ENCODE measurements around the gene ZNF862. TPM values are rescaled to one million over a fixed set of nuclear protein-coding genes. Genes with fewer than 3 reads are reported as not detected.
A peak's percentile ranks its signal among the peaks of the same experiment; 100 is the strongest.

The ZNF862 gene
- total RNA-seq, 1 experiment from 2014 or later, result 1.8 TPM

DNA sequence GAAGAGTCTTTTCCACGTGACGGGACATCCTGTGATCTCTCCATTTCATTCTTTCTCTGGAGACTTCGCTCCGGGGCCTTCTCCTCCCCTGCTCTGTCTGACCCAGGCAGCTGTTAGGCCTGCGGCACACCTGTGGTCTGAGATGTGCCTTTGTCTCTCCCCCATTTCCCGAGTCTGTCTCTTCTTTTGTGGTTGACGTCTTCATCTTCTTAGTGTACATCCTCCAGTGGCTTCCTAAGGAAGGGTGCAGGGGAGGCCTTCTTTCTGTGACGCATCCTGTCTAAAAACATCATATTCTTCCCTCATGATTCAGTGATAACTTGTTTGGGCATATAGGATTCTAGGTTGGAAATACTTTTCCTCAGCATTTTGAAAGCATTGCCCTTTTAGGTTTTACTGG, 18.4 kb downstream of the ZNF862 start:
- DNase-seq (ENCODE audit: low spot score), result no peak
- in situ Hi-C loops (cut with HindIII; ENCODE audit: low sequenced_read_pairs), result no loop called here

DNA sequence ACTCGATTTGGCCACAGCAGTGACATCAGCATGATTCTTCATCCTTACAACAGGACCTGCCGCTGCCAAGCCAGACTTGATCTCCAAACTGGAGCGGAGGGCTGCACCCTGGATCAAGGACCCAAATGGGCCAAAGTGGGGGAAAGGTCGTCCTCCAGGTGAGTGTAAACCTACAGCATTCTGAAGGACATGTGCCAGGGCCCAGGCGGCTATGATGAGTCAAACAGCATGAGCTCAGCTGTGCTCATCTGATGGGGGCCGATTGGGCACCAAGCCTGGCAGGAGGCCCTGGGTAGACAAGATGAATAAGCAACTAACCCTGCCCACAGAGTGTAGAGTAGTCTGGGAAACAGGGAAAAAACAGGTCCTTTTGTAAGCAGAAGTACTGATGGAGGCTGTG, 21.2 kb downstream of the ZNF862 start:
- in situ Hi-C loops (cut with HindIII; ENCODE audit: low sequenced_read_pairs), result no loop called here
- no peak for DNase-seq (ENCODE audit: low spot score)

DNA sequence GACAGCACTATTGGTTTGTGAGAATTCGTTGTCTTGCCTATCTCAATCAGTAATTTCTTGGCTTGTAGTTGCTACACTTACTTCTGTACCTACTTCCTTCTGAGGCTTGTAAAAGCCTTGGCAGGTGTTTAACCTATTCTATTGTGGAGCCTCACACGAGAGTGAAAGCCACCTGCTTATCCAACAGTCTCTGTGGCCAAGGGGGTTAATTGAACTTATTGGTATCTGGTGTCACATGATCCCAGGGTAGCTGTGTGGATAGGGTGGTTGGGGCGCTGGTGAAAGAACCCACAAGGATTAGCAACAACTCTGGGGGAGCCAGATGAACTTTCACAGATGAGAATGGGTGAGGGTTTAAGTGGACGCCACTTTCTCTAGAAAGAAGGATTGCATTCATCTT, 21.7 kb downstream of the ZNF862 start:
- in situ Hi-C loops (cut with HindIII; ENCODE audit: low sequenced_read_pairs), result no loop called here

DNA sequence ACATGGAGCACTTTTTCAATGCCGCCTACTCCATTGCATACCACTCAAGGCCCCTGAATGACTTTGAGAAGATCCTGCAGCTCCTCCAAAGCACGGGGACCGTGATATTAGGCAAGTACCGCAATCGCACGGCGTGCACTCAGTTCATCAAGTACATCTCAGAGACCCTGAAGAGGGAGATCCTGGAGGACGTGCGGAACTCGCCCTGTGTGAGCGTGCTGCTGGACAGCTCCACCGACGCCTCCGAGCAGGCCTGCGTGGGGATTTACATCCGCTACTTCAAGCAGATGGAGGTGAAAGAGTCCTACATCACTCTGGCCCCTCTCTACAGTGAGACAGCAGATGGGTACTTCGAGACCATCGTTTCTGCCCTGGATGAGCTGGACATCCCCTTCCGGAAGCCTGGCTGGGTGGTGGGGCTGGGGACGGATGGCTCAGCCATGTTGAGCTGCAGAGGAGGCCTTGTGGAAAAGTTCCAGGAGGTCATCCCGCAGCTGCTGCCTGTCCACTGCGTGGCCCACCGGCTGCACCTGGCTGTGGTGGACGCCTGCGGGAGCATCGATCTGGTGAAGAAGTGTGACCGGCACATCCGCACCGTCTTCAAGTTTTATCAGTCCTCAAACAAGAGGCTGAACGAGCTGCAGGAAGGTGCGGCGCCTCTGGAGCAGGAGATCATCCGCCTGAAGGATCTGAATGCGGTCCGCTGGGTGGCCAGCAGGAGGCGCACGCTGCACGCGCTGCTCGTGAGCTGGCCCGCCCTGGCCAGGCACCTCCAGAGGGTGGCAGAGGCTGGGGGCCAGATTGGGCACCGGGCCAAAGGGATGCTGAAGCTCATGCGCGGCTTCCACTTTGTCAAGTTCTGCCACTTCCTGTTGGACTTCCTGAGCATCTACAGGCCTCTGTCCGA, 22.9 kb downstream of the ZNF862 start:
- DNase-seq (ENCODE audit: low spot score), result no peak
- in situ Hi-C loops (cut with HindIII; ENCODE audit: low sequenced_read_pairs), result no loop called here

More for the DNA sequence above, 21.7 kb downstream of the ZNF862 start:
- no peak for DNase-seq (ENCODE audit: low spot score)

DNA sequence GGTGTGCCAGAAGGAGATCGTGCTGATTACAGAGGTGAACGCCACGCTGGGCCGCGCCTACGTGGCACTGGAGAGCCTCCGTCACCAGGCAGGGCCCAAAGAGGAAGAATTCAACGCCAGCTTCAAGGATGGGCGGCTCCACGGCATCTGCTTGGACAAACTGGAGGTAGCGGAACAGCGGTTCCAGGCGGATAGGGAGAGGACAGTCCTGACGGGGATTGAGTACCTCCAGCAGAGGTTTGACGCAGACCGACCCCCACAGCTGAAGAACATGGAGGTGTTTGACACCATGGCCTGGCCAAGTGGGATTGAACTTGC, 23.5 kb downstream of the ZNF862 start:
- DNase-seq (ENCODE audit: low spot score), result no peak
- in situ Hi-C loops (cut with HindIII; ENCODE audit: low sequenced_read_pairs), result no loop called here

DNA sequence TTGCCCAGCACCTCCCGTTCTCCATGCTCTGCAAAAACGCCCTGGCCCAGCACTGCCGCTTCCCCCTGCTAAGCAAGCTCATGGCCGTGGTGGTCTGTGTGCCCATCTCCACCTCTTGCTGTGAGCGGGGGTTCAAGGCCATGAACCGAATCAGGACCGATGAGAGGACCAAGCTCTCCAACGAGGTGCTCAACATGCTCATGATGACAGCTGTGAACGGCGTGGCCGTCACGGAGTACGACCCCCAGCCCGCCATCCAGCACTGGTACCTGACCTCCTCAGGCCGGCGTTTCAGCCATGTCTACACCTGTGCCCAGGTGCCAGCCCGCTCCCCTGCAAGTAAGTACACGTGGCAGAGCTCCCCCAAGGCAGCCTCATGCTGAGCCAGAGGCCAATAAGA, 24.0 kb downstream of the ZNF862 start:
- no peak for DNase-seq (ENCODE audit: low spot score)
- in situ Hi-C loops (cut with HindIII; ENCODE audit: low sequenced_read_pairs), result no loop called here

DNA sequence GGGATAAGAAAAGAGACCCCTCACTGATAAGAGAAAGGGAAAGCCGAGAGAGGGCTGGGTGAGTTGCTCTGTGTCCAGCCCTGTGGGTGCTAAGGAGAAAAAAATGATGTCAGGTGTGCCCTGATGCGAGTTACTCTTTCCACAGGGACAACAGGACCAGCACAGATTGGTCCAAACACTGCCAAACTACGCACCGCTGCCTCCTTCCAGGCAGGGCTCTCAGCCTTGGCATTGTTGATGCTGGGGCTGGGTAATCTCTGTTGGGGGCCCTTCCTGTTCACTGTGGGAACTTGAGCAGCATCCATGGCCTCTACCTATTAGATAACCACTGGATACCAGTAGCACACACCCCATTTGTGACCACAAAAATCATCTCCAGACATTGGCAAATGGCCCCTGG, 25.3 kb downstream of the ZNF862 start:
- in situ Hi-C loops (cut with HindIII; ENCODE audit: low sequenced_read_pairs), result no loop called here
- DNase-seq (ENCODE audit: low spot score), result peak; percentile 67

DNA sequence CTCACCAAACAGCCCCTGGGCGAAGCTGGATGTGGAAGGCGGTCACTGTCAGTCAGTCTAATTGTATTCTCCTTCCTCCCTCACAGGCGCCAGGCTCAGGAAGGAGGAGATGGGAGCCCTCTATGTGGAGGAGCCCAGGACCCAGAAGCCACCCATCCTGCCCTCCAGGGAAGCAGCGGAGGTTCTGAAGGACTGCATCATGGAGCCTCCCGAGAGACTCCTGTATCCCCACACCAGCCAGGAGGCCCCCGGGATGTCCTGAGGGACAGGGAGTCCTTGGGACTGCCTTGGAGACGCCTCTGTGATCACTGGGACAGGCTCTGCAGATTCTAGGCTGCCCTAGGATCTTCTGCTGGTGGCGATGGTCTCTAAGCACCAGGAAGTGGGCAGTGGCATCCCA, 25.8 kb downstream of the ZNF862 start:
- no peak for DNase-seq (ENCODE audit: low spot score)
- in situ Hi-C loops (cut with HindIII; ENCODE audit: low sequenced_read_pairs), result no loop called here

DNA sequence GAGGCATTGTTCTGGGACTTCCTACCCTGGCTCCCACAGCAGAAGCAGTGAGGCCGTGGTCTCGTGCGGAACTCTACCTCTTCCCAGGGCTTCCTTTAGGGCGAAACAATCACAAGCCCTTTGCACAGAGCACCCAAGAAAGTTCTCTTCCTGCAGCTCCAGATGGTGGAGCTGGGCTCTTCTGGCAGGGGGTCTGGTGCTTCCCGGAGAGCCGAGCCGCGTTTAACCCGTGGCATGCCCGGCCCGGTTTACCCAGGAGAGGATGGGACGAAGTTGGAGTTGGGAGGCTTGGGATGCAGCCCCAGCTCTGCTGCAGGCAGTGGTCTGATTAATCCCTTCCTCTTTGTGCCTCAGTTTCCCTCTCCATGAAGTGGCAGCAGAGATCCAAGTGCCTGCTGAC, 26.6 kb downstream of the ZNF862 start:
- no peak for DNase-seq (ENCODE audit: low spot score)
- in situ Hi-C loops (cut with HindIII; ENCODE audit: low sequenced_read_pairs), result no loop called here

DNA sequence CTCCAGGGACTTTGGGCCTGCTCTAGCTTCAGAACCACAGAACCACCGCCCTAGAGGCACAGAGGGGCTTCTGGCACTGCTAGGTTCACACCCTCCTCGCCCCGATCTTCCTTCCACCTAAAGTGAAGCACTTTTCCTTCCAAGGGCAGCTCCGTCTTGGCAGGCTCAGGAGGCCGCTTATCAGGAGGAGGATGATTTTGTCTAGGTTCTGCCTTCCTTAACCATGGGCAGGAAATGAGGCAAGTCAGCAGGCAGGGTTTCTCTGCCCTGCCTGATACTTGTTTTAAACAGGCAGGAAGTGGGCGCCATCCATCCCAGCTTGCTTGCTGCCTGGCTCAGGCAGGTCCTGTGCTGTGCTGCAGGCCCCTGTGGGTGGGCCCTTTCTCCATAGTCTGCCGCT, 27.3 kb downstream of the ZNF862 start:
- DNase-seq (ENCODE audit: low spot score), result no peak
- in situ Hi-C loops (cut with HindIII; ENCODE audit: low sequenced_read_pairs), result no loop called here

DNA sequence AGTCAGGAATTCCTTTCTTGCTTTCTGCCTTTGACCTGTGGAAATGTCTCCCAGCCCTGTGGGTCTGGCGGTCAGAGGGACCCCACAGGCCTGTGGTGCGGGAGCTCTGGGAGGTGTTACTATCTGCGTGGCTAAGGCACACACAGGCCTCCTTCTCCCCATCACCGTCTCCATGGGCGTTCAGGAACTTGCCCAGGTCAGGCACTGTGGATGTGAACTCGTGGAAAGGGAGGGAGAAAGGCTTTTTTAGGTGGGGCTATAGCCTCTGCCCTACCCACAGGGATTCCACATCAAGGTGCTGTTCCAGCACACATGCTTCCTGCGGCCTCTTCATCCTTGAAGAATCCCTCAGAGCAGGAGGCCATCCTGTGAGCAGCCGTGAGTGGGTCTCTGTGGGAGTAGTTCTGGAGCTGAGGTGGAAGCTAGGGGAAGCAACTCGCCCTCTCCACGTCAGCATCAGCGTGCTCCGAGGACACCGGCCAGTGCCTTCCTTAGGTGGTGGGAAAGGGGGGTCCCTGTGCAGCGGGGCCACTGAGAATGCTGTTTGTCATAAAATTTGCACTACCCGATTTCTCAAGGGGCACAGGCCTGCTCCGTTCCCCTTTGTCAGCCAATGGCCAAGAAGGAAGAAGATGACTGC, 28.1 kb downstream of the ZNF862 start:
- in situ Hi-C loops (cut with HindIII; ENCODE audit: low sequenced_read_pairs), result no loop called here
- no peak for DNase-seq (ENCODE audit: low spot score)

DNA sequence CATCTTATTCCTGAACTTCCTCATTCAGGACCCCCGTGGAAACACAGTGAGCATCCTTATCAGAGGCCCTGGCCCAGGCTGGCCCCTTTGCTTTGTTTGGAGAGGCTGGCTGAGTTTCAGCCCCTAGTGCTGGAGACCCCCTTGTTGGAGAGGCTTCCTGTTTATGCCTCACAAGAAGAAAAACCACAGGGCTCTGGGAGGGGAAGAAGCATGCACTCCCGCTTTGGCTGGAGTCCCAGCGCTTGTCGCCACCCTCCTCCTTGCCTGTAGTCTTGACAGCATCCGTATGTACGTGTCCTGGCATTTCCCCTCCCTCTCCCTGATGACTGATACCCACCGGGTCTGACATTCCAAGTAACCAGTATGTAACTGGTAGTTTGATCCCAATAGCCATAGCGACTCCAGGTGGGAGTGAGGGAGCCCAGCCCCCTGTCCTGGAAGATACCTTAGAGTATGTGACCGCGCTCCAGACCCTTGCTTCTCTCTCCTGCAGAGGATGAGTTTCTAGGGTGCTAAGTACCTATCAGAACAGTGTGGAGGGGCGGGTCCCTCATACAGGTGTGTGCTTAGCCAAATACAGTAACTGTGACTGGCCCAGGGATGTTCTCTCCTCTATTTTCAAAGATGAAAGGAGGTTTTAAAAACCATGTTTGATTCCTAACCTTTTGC, 28.7 kb downstream of the ZNF862 start:
- in situ Hi-C loops (cut with HindIII; ENCODE audit: low sequenced_read_pairs), result no loop called here

DNA sequence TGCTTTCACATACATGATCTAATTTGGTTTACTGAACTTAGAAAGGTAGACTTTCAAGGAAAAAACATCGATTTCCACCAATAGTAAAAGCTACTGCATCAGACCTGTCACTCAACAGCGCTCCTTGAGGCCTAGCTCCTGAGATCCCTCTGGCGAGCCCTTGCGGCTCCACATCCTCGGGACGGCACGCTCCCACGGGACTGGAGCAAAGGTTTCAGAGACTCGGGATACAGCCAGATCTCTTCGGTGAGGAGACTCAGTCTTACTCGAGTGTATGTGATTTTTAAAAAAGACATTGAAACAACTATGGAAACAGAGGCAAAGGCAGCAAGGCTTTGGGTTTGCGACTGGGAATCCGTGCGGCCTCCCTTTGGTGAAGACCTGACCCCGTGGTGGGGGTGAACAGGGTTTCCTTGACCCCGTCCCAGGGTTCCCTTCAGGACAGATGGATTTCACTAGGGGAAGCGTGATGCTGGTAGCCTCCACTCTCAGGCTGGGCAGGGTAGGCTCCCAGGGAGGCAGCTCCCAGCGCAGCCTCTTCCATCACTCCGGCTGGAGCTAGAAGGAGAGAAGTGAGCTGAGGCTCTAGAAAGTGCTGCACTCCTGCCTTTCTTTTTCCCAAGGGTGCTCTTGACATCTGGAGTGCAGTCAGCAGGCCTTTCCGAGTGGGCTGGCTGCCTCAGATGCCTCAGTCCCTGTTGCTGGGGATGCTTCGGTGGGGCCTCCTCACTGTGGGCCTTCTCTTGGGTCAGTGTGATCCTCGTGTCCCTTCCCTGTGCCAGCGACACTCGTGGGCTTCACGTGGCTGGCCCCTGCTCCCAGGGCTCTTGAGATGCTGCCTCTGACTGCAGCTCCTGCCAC, 29.8 kb downstream of the ZNF862 start:
- in situ Hi-C loops (cut with HindIII; ENCODE audit: low sequenced_read_pairs), result no loop called here
- DNase-seq (ENCODE audit: low spot score), result no peak

More for the DNA sequence above, 28.7 kb downstream of the ZNF862 start:
- no peak for DNase-seq (ENCODE audit: low spot score)

DNA sequence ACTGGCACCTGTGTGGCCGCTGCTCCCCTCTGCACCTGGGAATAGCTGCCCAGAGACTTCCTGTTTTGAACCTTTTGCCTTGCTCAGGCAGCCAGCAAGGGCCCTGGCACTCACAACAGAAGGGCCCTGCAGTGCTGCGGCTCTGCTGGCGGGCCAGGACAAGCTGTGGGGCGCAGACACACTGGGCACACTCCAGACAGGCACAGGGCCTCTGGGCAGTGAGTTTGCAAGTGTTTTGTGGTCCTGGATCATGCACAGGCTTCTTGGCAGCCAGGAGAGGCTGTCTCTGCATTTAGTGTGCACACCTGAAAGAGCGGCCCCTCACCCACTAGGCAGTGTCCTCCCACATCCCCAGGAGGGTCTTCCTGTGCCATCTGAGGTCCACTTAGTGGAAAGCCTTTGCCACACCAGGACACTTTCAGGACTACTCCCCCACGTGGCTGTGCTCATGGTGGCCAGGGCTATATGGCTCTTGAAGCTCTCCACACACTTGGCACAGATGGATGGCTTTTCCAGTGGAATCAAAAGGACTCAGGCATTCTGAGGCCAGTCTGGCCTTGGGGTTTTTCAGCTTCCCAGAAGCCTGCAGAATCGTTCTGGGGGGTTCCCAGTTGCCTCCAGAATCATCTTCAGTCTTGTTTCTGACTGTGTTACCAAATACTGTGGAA, 30.6 kb downstream of the ZNF862 start:
- in situ Hi-C loops (cut with HindIII; ENCODE audit: low sequenced_read_pairs), result no loop called here

DNA sequence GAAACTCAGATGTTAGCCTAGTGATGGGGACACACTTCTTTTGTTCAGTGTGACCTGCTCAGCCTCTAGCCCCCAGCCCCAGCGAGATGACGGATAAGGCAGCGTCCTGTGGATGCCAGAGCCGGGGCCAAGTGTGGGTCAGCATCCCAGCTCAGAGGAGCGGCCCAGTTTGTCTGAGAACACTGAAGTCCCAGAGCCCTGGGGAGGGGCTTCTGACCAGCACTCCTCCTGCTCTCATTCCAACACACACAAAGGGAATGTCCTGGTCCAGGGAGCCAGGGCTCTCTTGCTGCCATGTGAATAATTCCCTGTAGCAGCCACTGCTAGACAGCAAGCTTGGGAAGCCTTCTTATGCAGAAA, 31.1 kb downstream of the ZNF862 start:
- no peak for DNase-seq (ENCODE audit: low spot score)
- in situ Hi-C loops (cut with HindIII; ENCODE audit: low sequenced_read_pairs), result no loop called here

More for the DNA sequence above, 30.6 kb downstream of the ZNF862 start:
- peak; percentile 41 for DNase-seq (ENCODE audit: low spot score)

DNA sequence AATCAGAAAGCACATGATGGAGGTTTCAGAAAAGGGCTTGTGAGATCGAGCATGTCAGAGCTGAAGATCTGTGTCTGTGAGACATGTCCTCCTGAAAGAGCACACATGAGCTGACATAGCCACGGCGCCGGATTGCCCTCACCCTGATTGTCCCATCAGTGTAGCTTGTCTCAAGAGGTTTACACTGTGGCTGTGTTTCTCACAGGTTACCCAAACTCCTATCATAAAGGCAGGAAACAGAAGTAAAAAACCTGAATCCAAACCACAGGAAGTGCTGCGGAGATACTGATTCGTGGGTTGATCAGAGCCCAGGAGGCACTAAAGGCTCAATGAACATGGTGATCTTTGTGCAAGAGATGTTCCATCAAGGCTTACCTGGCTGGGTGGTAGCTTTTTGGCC, 31.7 kb downstream of the ZNF862 start:
- in situ Hi-C loops (cut with HindIII; ENCODE audit: low sequenced_read_pairs), result no loop called here
- DNase-seq (ENCODE audit: low spot score), result no peak

DNA sequence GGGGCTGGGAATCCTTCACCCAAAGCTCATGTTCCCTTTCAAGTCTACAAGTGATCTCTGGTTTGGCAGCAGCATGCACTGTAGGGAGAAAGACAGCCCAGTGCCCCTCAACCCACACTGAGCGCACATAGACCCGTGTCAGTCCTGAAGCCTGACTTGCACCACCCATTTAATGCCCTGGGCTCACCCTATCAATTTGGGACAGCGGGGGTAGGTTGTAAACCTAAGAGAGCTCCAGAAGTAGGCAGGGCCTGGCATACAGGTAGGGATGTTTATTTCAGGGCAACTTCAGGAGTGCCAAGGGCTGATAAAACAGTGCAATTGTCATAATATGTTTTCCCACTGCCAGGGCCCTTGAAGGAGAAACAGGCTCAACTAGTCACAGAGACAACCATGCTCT, 32.1 kb downstream of the ZNF862 start:
- in situ Hi-C loops (cut with HindIII; ENCODE audit: low sequenced_read_pairs), result no loop called here
- DNase-seq (ENCODE audit: low spot score), result no peak

DNA sequence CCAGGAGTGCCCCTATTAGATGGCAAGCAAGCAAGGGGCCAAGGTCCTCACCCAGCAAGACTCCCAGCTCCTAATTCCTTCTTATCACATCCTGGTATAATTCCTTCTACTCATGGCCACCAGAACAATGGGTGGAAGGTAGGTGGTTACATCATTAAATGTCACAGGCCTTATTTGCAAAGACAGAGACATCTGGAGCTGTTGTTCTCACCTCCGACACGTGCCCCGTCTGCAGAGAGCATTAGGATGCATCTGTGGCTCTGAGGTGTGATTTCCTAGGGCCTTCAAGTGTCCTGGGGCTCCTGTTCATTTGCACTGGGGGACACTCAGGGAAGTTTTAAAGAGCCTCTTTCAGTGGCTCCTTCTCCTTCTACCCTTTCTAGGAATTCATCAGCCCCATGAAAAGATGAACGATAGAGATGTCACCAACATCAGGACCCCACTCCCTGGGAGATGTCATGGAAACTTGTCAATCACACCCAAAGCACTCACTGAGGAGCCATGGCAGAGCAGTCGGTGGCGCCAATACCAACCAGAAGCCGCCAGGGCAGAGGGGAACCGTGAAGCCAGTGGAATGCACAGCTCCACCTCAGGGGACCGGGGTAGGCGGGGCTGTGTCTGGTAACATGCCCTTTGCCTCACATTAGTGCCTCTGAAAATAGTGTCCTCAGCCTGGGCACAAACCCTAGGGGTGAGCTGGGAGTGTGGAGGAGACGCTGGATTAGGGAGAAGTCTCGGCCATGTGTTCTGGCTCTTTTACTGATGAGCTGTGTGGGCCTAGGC, 32.7 kb downstream of the ZNF862 start:
- no peak for DNase-seq (ENCODE audit: low spot score)
- in situ Hi-C loops (cut with HindIII; ENCODE audit: low sequenced_read_pairs), result no loop called here

All from G401 (cell line).